ENCODE results near the gene NEO1. TPM values are rescaled to one million over a fixed set of nuclear protein-coding genes. Genes with fewer than 3 reads are reported as not detected.

The NEO1 gene
- total RNA-seq, 2 donors from 2014 or later, result 14.4 to 15.9 TPM

- Histone ChIP-seq H3K27ac (no peak overlapping the region), H3K36me3 (no peaks in the 10 kb centered on the region), H3K4me1 (peaks cover 0 to 13% of the 10 kb centered on the region in 2 donors), H3K27me3 (no peaks in the 10 kb centered on the region), H3K4me3 (no peak overlapping the region), H3K9me3 (no peaks in the 10 kb centered on the region)
- no peak for DNase-seq (ENCODE audit: low spot score)
- no peak for TF ChIP-seq CTCF (IDR thresholded peaks at IDR 0.05)
These were observed 20.6 kb downstream of the NEO1 start for GRCh38 chr15:73072894-73073293.

GRCh38 chr15:73074241-73074640, 22.0 kb downstream of the NEO1 start:
- Histone ChIP-seq H3K36me3 (no peaks in the 10 kb centered on the region), H3K9me3 (no peaks in the 10 kb centered on the region), H3K4me3 (no peak overlapping the region), H3K4me1 (peaks cover 0 to 22% of the 10 kb centered on the region in 2 donors), H3K27ac (no peak overlapping the region), H3K27me3 (no peaks in the 10 kb centered on the region)
- TF ChIP-seq CTCF (IDR thresholded peaks at IDR 0.05), result no peak
- DNase-seq (ENCODE audit: low spot score), result no peak

GRCh38 chr15:73075160-73075859, 23.0 kb downstream of the NEO1 start:
- H3K9me3 ChIP-seq, result no peaks in the 10 kb centered on the region
- TF ChIP-seq CTCF (IDR thresholded peaks at IDR 0.05), result no peak
- no peak overlapping the region for H3K4me3 ChIP-seq
- H3K27ac ChIP-seq, result no peak overlapping the region
- DNase-seq (ENCODE audit: low spot score), result no peak
- peaks cover 0 to 22% of the 10 kb centered on the region in 2 donors for H3K4me1 ChIP-seq
- no peaks in the 10 kb centered on the region for H3K36me3 ChIP-seq
- no peaks in the 10 kb centered on the region for H3K27me3 ChIP-seq

- no peak for DNase-seq (ENCODE audit: low spot score)
- no peaks in the 10 kb centered on the region for H3K9me3 ChIP-seq
- H3K27me3 ChIP-seq, result no peaks in the 10 kb centered on the region
- H3K4me3 ChIP-seq, result no peak overlapping the region
- peaks cover 0 to 22% of the 10 kb centered on the region in 2 donors for H3K4me1 ChIP-seq
- H3K36me3 ChIP-seq, result no peaks in the 10 kb centered on the region
- H3K27ac ChIP-seq, result no peak overlapping the region
- TF ChIP-seq CTCF (IDR thresholded peaks at IDR 0.05), result no peak
These were observed 26.0 kb downstream of the NEO1 start for GRCh38 chr15:73078291-73078690.

- Histone ChIP-seq H3K27me3 (no peaks in the 10 kb centered on the region), H3K4me3 (no peak overlapping the region), H3K4me1 (peaks cover 0 to 22% of the 10 kb centered on the region in 2 donors), H3K36me3 (no peaks in the 10 kb centered on the region), H3K9me3 (no peaks in the 10 kb centered on the region), H3K27ac (no peak overlapping the region)
- no peak for DNase-seq (ENCODE audit: low spot score)
- no peak for TF ChIP-seq CTCF (IDR thresholded peaks at IDR 0.05)
These were observed 26.5 kb downstream of the NEO1 start for GRCh38 chr15:73078722-73079121.

GRCh38 chr15:73079565-73079964, 27.3 kb downstream of the NEO1 start:
- DNase-seq (ENCODE audit: low spot score), result no peak
- H3K27ac ChIP-seq, result no peak overlapping the region

More at GRCh38 chr15:73079565-73079964, 27.3 kb downstream of the NEO1 start:
- no peak overlapping the region for H3K4me3 ChIP-seq
- no peaks in the 10 kb centered on the region for H3K36me3 ChIP-seq
- H3K9me3 ChIP-seq, result no peaks in the 10 kb centered on the region
- H3K4me1 ChIP-seq, result peaks cover 0 to 22% of the 10 kb centered on the region in 2 donors
- TF ChIP-seq CTCF (IDR thresholded peaks at IDR 0.05), result no peak
- no peaks in the 10 kb centered on the region for H3K27me3 ChIP-seq

Measured in right atrium auricular region (tissue), 2 donors.